Epithelial cell of esophagus (primary cell): Measurements from ENCODE around the gene SLC26A6.

Experiments
- DNase-seq: peaks from one replicate; pipeline ENCODE4 v3.0.0; 2010; ENCODE audit warnings: low read depth
- H3K4me3 ChIP-seq: 2 replicates; pipeline ENCODE4 v1.5.1; 2011; ENCODE audit warnings: mild to moderate bottlenecking, low read length, control low read depth
- TF ChIP-seq, protein P1 (sequence below): IDR thresholded peaks from 2 replicates; pipeline ENCODE4 v1.5.1; 2011; ENCODE audit warnings: low read depth, mild to moderate bottlenecking, low read length, control low read depth, inconsistent platforms; ENCODE audit not compliant: insufficient read depth; ENCODE audit errors: missing control alignments

The SLC26A6 gene

DNA sequence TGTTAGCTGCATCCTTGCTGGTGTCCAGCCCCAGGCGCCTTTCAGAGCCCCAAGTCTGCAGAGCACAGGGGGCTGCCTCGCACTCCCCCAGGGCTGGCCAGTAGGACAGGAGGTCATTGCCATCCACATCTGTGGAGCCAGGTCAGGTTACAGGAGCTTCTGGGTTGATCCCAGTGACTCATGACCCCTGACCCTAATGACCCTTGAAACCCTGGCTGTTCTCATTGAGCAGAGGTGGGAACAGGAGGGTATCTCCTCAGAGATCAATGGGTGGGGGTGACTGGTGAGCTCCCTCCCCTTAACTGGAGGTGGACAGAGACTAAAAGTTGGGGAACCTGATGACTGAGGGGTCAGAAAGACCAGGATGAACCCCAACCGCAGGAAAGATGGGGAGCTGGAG is 6.1 kb upstream of the SLC26A6 start:
- no peak overlapping the region for H3K4me3 ChIP-seq
- TF ChIP-seq, protein P1, sequence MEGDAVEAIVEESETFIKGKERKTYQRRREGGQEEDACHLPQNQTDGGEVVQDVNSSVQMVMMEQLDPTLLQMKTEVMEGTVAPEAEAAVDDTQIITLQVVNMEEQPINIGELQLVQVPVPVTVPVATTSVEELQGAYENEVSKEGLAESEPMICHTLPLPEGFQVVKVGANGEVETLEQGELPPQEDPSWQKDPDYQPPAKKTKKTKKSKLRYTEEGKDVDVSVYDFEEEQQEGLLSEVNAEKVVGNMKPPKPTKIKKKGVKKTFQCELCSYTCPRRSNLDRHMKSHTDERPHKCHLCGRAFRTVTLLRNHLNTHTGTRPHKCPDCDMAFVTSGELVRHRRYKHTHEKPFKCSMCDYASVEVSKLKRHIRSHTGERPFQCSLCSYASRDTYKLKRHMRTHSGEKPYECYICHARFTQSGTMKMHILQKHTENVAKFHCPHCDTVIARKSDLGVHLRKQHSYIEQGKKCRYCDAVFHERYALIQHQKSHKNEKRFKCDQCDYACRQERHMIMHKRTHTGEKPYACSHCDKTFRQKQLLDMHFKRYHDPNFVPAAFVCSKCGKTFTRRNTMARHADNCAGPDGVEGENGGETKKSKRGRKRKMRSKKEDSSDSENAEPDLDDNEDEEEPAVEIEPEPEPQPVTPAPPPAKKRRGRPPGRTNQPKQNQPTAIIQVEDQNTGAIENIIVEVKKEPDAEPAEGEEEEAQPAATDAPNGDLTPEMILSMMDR: no peak
- no peak for DNase-seq

DNA sequence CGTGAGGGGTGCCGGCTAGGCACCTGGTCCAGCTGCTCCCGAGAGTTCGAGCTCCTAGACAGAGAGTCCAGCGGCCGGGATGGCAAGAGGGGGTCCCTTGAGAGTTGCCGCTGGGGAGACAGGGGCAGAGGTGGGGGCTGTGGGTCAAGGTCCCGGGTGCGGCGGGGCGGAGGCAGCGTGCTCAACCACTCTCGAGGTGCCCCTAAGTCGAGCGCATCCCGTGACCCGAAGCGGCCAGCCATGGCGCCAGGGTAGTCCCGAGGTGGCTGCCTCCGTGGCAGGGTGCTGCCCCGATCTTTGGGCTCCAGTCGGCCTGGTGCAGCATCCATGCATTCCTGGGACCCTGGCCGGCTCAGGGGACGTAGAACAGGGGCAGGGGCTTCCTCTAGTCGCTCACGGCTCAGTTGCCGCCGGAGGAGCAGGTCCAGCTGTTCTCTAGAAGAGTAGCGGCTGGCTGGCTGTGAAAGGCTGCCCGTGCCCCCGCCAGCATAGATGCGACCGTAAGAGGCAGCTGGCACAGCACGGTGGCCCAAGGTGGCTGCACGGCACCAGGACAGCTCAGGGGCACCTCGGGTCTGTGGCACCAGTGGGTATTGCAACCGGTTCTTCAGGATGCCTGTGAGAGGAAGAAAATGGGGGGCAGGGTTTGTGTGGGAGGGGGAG is 4.8 kb upstream of the SLC26A6 start:
- no peak for DNase-seq
- TF ChIP-seq, protein P1: no peak
- H3K4me3 ChIP-seq: no peak overlapping the region

DNA sequence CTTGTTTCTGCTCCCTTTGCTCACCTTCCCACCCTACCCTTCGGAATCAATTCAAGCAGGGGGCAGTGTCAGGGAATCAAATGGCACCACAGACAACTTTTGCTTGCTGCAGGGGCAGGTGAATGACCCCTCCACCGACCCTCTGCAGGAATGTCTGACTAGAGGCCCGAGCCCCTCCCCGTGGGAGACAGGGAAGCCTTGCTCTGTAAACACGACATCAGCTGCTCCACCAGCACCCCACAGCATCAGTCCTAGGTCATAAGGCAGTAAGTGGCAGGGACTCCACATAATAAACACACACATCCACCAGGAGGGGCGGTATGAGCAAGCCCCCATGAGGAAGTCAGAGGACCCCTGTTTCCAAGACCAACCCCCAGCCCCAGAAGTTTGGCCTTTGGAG is 2.0 kb upstream of the SLC26A6 start:
- TF ChIP-seq, protein P1: no peak
- no peak for DNase-seq
- H3K4me3 ChIP-seq: no peak overlapping the region

DNA sequence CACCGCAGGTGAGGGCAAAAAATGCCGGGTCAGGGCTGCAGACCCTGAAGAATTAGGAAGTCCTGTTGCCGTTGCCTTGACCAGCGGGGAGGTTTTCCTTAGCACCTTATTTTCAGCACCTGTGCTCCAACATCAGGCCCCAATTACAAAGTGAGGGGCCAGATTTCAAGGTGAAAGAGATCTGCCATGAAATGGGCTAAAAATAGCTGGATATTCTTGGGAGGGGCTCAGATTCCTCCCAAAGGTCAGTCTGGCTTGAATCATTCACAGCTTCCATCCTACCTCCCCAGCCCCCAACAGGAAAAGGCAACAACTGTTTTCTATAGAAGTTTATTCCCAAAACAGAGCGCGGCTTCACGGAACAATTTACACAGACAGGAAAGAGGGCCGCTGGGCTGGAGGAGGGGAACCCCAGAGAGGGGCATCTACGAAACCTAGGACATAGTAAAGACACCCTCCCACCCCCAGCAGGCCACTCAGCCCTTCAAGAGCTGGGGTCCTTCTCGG is 941 bp upstream of the SLC26A6 start:
- no peak for DNase-seq
- TF ChIP-seq, protein P1: no peak
- peak overlapping the region; percentile 82 for H3K4me3 ChIP-seq

DNA sequence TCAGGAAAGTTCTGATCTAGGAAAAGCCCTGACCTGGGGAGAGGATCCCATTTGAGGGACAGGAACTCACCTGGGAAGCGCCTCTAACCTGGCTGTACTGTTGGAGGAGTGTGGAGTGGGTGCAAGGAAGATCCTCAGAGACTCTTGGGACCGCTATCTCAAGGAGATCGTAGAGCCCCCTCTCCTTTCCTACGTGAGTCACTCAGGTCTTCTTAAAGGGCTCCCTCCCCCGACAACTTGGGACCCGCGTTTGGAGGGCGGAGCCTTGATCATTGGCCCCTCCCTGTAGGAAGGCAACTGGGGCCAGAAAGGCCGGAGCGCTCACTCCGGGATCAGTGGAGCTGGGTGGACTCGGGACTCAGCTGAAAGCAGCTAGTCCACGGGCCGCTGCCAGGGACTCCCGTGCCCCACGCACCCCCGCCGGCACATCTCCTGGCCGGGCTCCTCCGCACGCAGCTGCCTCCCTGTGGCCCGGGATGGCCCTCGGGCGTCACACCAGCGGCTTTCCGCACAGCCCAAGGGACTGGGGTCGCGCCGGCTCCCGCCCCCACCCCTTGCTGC is 520 bp downstream of the SLC26A6 start:
- peak; percentile 56 for DNase-seq
- H3K4me3 ChIP-seq: peak overlapping the region; percentile 82
- TF ChIP-seq, protein P1: no peak

DNA sequence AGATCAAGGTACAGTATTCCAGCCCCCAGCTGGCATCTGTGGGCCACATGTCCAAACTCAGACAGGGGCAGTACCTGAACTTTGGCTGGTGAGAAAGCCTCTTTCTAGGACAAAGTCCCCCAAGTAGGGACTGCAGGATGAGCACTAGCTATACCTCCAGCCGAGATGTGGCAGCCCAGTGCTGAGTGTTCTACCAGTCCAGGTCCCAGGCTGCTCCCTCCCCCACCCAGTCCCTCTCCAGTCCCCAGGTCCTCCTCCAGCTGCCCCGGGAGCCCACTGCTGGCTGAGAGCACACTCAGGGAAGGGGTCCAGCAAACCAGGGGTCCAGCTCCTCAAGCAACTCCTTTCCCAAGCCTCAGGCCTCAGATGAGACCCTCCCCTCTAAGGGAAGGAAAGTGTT is 1.5 kb downstream of the SLC26A6 start:
- peak overlapping the region; percentile 82 for H3K4me3 ChIP-seq
- no peak for DNase-seq
- TF ChIP-seq, protein P1: no peak

DNA sequence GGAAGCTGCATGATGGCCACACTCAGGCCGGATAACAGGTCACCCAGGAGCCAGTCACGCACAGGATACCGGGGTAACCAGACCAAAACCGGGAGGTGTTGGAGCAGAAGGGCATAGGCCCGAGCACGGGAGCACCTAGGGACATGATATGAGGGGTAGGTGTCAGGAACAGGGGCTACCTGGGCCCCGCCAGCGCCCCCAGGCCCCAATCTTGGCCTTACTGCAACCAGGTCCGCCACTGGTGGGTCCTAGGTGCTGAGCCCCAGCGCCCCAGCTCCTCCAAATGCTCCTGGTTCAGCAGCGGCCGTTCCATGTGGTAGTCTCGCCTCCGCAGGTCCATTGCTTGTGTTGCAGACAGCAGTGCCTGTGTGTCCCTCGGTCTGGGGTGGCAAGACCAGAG is 2.0 kb downstream of the SLC26A6 start:
- DNase-seq: no peak
- TF ChIP-seq, protein P1: no peak
- no peak overlapping the region for H3K4me3 ChIP-seq
